Esophagus muscularis mucosa (tissue), 3 donors: ENCODE results near the gene ARID3A.

Source experiments
- POLR2A ChIP-seq: fragments of 450-650 bp; IDR thresholded peaks from one replicate; pipeline ENCODE4 v1.6.1; 2017; ENCODE audit warnings: antibody characterized with exemption, moderate library complexity, mild to moderate bottlenecking, low read depth
- POLR2AphosphoS5 ChIP-seq, 2 donors: sonication (generic); formaldehyde crosslinking; IDR thresholded peaks; one replicate each; pipeline ENCODE4 v1.6.1; 2017; ENCODE audit warnings: antibody characterized with exemption in 2 of 2
- TF ChIP-seq, protein P1 (sequence below), 3 experiments: fragments of 200-600 bp in 2 of 3; fragments of 450-650 bp in 1 of 3; sonication (generic) in 2 of 3; IDR thresholded peaks; one replicate each; pipeline ENCODE4 v1.5.1; 2017 to 2019; ENCODE audit warnings: antibody characterized with exemption in 3 of 3, mild to moderate bottlenecking in 2 of 3, moderate library complexity in 1 of 3

DNA sequence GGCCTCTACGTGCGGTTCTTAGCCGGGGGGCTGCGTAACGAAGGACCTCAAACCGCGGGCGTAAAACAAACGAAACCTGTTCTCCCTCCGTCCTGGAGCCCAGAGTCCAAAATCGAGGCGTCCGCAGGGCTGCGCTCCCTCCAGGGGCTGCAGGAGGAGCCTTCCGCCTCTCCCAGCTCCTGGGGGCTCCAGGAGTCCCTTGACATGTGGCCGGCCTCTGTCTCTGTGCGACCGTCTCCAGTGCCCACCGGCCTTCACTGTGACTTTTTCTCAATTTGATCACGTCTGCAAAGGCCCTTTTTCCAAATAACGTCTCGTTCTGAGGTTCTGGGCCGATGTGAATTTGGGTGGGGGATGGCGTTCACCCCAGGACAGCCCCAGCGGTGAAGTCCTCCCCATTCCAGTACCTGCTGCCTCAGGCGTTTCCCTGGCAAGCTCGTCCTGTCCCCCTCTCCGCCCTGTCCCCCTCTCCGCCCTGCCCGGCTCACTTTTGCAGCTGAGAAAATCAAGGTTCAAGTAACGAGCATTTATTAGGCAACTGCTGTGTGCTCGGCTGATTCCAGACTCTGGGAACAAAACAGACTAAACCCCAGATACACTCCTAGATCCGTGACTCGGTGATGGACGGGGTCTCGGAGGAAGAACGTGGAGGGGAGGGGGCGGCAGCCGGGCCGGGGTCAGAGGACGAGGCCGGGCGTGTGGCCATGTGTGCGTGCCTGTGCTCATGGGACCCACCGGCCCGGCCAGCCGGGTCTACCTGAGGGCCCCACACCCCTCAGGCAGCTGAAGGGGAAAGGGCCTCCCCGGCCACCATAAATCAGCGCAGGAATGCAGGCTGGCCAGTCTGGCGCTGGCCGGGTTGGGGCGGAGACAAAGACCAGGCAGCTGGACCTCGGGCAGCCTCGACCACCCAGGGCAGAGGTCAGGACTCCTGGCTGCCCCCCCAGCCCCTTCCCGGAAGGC lies 30.2 kb downstream of the ARID3A start:
- TF ChIP-seq, protein P1, sequence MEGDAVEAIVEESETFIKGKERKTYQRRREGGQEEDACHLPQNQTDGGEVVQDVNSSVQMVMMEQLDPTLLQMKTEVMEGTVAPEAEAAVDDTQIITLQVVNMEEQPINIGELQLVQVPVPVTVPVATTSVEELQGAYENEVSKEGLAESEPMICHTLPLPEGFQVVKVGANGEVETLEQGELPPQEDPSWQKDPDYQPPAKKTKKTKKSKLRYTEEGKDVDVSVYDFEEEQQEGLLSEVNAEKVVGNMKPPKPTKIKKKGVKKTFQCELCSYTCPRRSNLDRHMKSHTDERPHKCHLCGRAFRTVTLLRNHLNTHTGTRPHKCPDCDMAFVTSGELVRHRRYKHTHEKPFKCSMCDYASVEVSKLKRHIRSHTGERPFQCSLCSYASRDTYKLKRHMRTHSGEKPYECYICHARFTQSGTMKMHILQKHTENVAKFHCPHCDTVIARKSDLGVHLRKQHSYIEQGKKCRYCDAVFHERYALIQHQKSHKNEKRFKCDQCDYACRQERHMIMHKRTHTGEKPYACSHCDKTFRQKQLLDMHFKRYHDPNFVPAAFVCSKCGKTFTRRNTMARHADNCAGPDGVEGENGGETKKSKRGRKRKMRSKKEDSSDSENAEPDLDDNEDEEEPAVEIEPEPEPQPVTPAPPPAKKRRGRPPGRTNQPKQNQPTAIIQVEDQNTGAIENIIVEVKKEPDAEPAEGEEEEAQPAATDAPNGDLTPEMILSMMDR (IDR thresholded peaks at IDR 0.05), result no peak
- TF ChIP-seq POLR2AphosphoS5 (IDR thresholded peaks at IDR 0.05), result no peak
- no peak for TF ChIP-seq POLR2A
